Measurements from ENCODE around the gene RHOA. TPM values are rescaled to one million over a fixed set of nuclear protein-coding genes. Genes with fewer than 3 reads are reported as not detected.

The RHOA gene
- total and polyA plus RNA-seq, 4 donors = 144 to 169 (median 160) TPM

- no peak for DNase-seq (ENCODE audit: low spot score)
- Histone ChIP-seq H3K4me1 (ENCODE audit: control insufficient read depth in 4 of 4, insufficient read depth in 4 of 4, low read length in 3 of 4) (peaks cover 8 to 38% (median 28%) of the 10 kb centered on the region in 4 donors), H3K27ac (ENCODE audit: low read depth in 1 of 2, low read length in 2 of 2) (peak overlapping the region; percentile 58 to 93), H3K9ac (ENCODE audit: low read depth in 1 of 2, low read length in 2 of 2) (peak overlapping the region; percentile 79 to 96), H3K27me3 (ENCODE audit: control insufficient read depth in 4 of 4, insufficient read depth in 4 of 4, low read length in 3 of 4) (no peaks in the 10 kb centered on the region), H3K36me3 (ENCODE audit: control insufficient read depth in 4 of 4, insufficient read depth in 3 of 4, low read depth in 1 of 4, low read length in 3 of 4) (peaks cover 0 to 6% (median 2%) of the 10 kb centered on the region in 4 donors), H3K9me3 (ENCODE audit: control insufficient read depth in 4 of 4, low read length in 3 of 4) (no peaks in the 10 kb centered on the region), H3K4me3 (ENCODE audit: low read depth in 1 of 3, low read length in 3 of 3) (peak overlapping the region; percentile 77 to 98 (median 93))
- under 1% methylated on average over 59 of the region's 59 CpGs for WGBS
- TF ChIP-seq YY1 (IDR thresholded peaks at IDR 0.05) (no peak), ZBTB33 (IDR thresholded peaks at IDR 0.05) (no peak), HNF4A (conservative IDR thresholded peaks at IDR 0.05) (no peak), MAX (IDR thresholded peaks at IDR 0.05) (no peak), JUND (IDR thresholded peaks at IDR 0.05) (no peak), HNF4G (IDR thresholded peaks at IDR 0.05) (no peak), ATF3 (IDR thresholded peaks at IDR 0.05) (no peak), TAF1 (conservative IDR thresholded peaks at IDR 0.05) (no peak), FOXA2 (IDR thresholded peaks at IDR 0.05) (no peak), RAD21 (IDR thresholded peaks at IDR 0.05) (no peak), GABPA (IDR thresholded peaks at IDR 0.05 in 1 of 2, conservative IDR thresholded peaks at IDR 0.05 in 1 of 2) (no peak), RXRA (IDR thresholded peaks at IDR 0.05) (no peak), REST (IDR thresholded peaks at IDR 0.05) (no peak), NR2F2 (IDR thresholded peaks at IDR 0.05) (no peak), SP1 (IDR thresholded peaks at IDR 0.05) (no peak)
Observed at GRCh38 chr3:49411535-49411967, 225 bp downstream of the RHOA start.

GRCh38 chr3:49410846-49411534, 786 bp downstream of the RHOA start:
- peak overlapping the region; percentile 93 to 96 for H3K9ac ChIP-seq (ENCODE audit: low read depth in 1 of 2, low read length in 2 of 2)
- H3K27me3 ChIP-seq (ENCODE audit: control insufficient read depth in 4 of 4, insufficient read depth in 4 of 4, low read length in 3 of 4) = no peaks in the 10 kb centered on the region
- DNase-seq (ENCODE audit: low spot score) = no peak
- under 1% methylated on average over 33 of the region's 33 CpGs for WGBS
- H3K36me3 ChIP-seq (ENCODE audit: control insufficient read depth in 4 of 4, insufficient read depth in 3 of 4, low read depth in 1 of 4, low read length in 3 of 4) = peaks cover 0 to 4% (median 2%) of the 10 kb centered on the region in 4 donors
- TF ChIP-seq YY1 (IDR thresholded peaks at IDR 0.05) = peak; percentile 16
- TF ChIP-seq ZBTB33 (IDR thresholded peaks at IDR 0.05) = no peak
- no peak for TF ChIP-seq CTCF (IDR thresholded peaks at IDR 0.05; ENCODE audit: low read depth, low read length, missing input control)
- no peak for TF ChIP-seq FOXA2 (IDR thresholded peaks at IDR 0.05)
- TF ChIP-seq SP1 (IDR thresholded peaks at IDR 0.05) = no peak
- peak overlapping the region; percentile 77 to 98 (median 93) for H3K4me3 ChIP-seq (ENCODE audit: low read depth in 1 of 3, low read length in 3 of 3)
- peak overlapping the region; percentile 58 to 93 for H3K27ac ChIP-seq (ENCODE audit: low read depth in 1 of 2, low read length in 2 of 2)
- H3K4me1 ChIP-seq (ENCODE audit: control insufficient read depth in 4 of 4, insufficient read depth in 4 of 4, low read length in 3 of 4) = peaks cover 7 to 39% (median 30%) of the 10 kb centered on the region in 4 donors
- no peaks in the 10 kb centered on the region for H3K9me3 ChIP-seq (ENCODE audit: control insufficient read depth in 4 of 4, low read length in 3 of 4)
